Measurements from ENCODE around the gene TRABD2A. TPM values are rescaled to one million over a fixed set of nuclear protein-coding genes. Genes with fewer than 3 reads are reported as not detected.

Gene TRABD2A
- total RNA-seq, 2 donors from 2014 or later = 10.3 TPM; not detected in 1

- Histone ChIP-seq H3K4me1 (replicated peaks) (peaks cover 8% of the 10 kb centered on the region), H3K27ac (no peak overlapping the region), H3K9me3 (no peaks in the 10 kb centered on the region), H3K27me3 (replicated peaks; ENCODE audit: insufficient read depth) (peaks cover 14% of the 10 kb centered on the region), H3K4me3 (peak overlapping the region; percentile 15 to 34), H3K36me3 (no peaks in the 10 kb centered on the region)
- TF ChIP-seq POLR2A (IDR thresholded peaks at IDR 0.05) = no peak
- TF ChIP-seq, protein P1, sequence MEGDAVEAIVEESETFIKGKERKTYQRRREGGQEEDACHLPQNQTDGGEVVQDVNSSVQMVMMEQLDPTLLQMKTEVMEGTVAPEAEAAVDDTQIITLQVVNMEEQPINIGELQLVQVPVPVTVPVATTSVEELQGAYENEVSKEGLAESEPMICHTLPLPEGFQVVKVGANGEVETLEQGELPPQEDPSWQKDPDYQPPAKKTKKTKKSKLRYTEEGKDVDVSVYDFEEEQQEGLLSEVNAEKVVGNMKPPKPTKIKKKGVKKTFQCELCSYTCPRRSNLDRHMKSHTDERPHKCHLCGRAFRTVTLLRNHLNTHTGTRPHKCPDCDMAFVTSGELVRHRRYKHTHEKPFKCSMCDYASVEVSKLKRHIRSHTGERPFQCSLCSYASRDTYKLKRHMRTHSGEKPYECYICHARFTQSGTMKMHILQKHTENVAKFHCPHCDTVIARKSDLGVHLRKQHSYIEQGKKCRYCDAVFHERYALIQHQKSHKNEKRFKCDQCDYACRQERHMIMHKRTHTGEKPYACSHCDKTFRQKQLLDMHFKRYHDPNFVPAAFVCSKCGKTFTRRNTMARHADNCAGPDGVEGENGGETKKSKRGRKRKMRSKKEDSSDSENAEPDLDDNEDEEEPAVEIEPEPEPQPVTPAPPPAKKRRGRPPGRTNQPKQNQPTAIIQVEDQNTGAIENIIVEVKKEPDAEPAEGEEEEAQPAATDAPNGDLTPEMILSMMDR (IDR thresholded peaks at IDR 0.05) = peak; percentile 46 to 65 (median 59)
- peak; percentile 45 for TF ChIP-seq POLR2AphosphoS5 (IDR thresholded peaks at IDR 0.05)
- intact Hi-C loops (cut with DNase I) = loop anchor here (5.0 kb wide), 1 partner anchor 384 kb away; no protein-coding TSS in a partner anchor
- under 1% methylated on average over 29 of the region's 29 CpGs for WGBS
- peak; percentile 65 for DNase-seq (ENCODE audit: low spot score)
These were observed 913 bp upstream of the TRABD2A start for GRCh38 chr2:84881581-84882413.

GRCh38 chr2:84880395-84880644, 564 bp downstream of the TRABD2A start:
- Histone ChIP-seq H3K27ac (no peak overlapping the region), H3K4me1 (replicated peaks) (peaks cover 8% of the 10 kb centered on the region), H3K4me3 (peak overlapping the region; percentile 19 to 34), H3K9me3 (no peaks in the 10 kb centered on the region), H3K27me3 (replicated peaks; ENCODE audit: insufficient read depth) (peaks cover 14% of the 10 kb centered on the region), H3K36me3 (no peaks in the 10 kb centered on the region)
- DNase-seq (ENCODE audit: low spot score) = no peak
- 0% methylated on average over 8 of the region's 8 CpGs for WGBS
- intact Hi-C loops (cut with DNase I) = loop anchor here (5.0 kb wide), 1 partner anchor 383 kb away; no protein-coding TSS in a partner anchor
- no peak for TF ChIP-seq POLR2AphosphoS5 (IDR thresholded peaks at IDR 0.05)
- TF ChIP-seq, protein P1 (IDR thresholded peaks at IDR 0.05) = no peak
- no peak for TF ChIP-seq POLR2A (IDR thresholded peaks at IDR 0.05)

DNA sequence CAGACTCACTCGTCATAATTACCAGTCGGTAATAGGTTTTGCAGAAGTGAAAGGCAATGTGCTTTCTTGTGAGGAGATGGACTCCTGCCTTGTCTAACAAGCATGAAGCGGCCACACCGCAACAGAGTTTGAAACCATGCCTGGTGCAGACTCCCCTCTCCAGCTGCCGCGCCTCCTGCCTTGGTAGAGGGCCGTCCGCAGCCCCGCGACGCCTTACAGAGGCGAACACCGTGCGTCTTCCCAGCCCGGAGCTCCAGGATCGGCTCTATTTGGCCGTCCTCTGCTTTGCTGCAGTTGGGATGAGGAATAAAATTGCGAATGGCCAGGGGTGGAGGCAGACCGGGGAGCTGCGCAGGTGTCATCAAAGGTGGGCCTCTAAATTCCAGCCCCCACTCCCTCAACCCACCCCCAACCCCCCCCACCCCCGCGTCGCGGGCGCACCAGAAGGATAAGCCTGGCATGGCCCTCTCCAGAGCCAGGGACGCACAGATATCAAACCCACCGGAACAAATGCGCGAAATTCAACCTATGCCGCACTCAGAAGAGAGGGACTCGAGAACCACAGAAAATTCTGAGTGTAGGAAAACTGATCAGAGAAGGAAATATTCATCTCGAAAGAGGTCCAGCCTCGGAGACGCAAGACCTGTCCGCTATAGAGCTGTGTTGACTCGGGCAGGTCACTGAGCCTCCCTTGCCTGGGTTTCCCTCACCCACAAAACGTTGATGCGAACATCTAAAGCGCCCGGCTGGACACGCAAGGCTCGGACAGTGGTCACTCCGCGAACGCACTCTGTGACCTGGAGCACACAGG, 1.1 kb downstream of the TRABD2A start:
- Histone ChIP-seq H3K36me3 (no peaks in the 10 kb centered on the region), H3K4me3 (peak overlapping the region in 1 of 2 donors; percentile 34), H3K9me3 (no peaks in the 10 kb centered on the region), H3K4me1 (replicated peaks) (peaks cover 8% of the 10 kb centered on the region), H3K27me3 (replicated peaks; ENCODE audit: insufficient read depth) (peaks cover 14% of the 10 kb centered on the region), H3K27ac (no peak overlapping the region)
- DNase-seq (ENCODE audit: low spot score) = no peak
- intact Hi-C loops (cut with DNase I) = loop anchor here (5.0 kb wide), 1 partner anchor 382 kb away; no protein-coding TSS in a partner anchor
- 10% methylated on average over 45 of the region's 45 CpGs for WGBS
- TF ChIP-seq POLR2AphosphoS5 (IDR thresholded peaks at IDR 0.05) (no peak), POLR2A (IDR thresholded peaks at IDR 0.05) (no peak)
- TF ChIP-seq, protein P1 (IDR thresholded peaks at IDR 0.05) = no peak

- H3K4me1 ChIP-seq (replicated peaks) = peaks cover 8% of the 10 kb centered on the region
- intact Hi-C loops (cut with DNase I) = no loop called here
- no peaks in the 10 kb centered on the region for H3K9me3 ChIP-seq
- H3K27ac ChIP-seq = no peak overlapping the region
- WGBS = 74% methylated on average over 7 of the region's 7 CpGs
- no peak for TF ChIP-seq POLR2A (IDR thresholded peaks at IDR 0.05)
- TF ChIP-seq, protein P1 (IDR thresholded peaks at IDR 0.05) = no peak
- TF ChIP-seq POLR2AphosphoS5 (IDR thresholded peaks at IDR 0.05) = no peak
- no peak for DNase-seq (ENCODE audit: low spot score)
- H3K36me3 ChIP-seq = no peaks in the 10 kb centered on the region
- H3K4me3 ChIP-seq = no peak overlapping the region
- peaks cover 14% of the 10 kb centered on the region for H3K27me3 ChIP-seq (replicated peaks; ENCODE audit: insufficient read depth)
These were observed 1.8 kb downstream of the TRABD2A start for GRCh38 chr2:84878896-84879583.

All from prostate gland (tissue), 2 donors.